GM18519 (cell line): ENCODE results near the gene HIPK2.

ENCODE experiments used
- ATAC-seq: cut with Tn5 transposase; IDR thresholded peaks from one replicate; pipeline ENCODE4 v1.9.1; 2021; ENCODE audit warnings: mild to moderate bottlenecking, moderate library complexity; ENCODE audit not compliant: unreplicated experiment, low FRiP score

The HIPK2 gene

GRCh38 chr7:139602143-139602722 lies 175.6 kb downstream of the HIPK2 start:
- ATAC-seq: no peak

GRCh38 chr7:139601176-139601575 lies 176.6 kb downstream of the HIPK2 start:
- ATAC-seq: no peak

- no peak for ATAC-seq
These were observed 177.5 kb downstream of the HIPK2 start for GRCh38 chr7:139600306-139600705.

GRCh38 chr7:139598642-139599041 lies 179.2 kb downstream of the HIPK2 start:
- ATAC-seq: no peak

- no peak for ATAC-seq
These were observed 180.8 kb downstream of the HIPK2 start for GRCh38 chr7:139597028-139597427.

- ATAC-seq: no peak
These were observed 181.2 kb downstream of the HIPK2 start for GRCh38 chr7:139596626-139597025.

GRCh38 chr7:139595806-139596205 lies 182.0 kb downstream of the HIPK2 start:
- no peak for ATAC-seq

GRCh38 chr7:139594911-139595476 lies 182.8 kb downstream of the HIPK2 start:
- no peak for ATAC-seq

GRCh38 chr7:139594090-139594489 lies 183.7 kb downstream of the HIPK2 start:
- no peak for ATAC-seq

- no peak for ATAC-seq
These were observed 184.9 kb downstream of the HIPK2 start for GRCh38 chr7:139592801-139593461.

GRCh38 chr7:139591550-139592195 lies 186.1 kb downstream of the HIPK2 start:
- no peak for ATAC-seq

- no peak for ATAC-seq
These were observed 188.3 kb downstream of the HIPK2 start for GRCh38 chr7:139589474-139589873.

GRCh38 chr7:139588632-139589031 lies 189.2 kb downstream of the HIPK2 start:
- no peak for ATAC-seq

GRCh38 chr7:139587535-139587934 lies 190.3 kb downstream of the HIPK2 start:
- no peak for ATAC-seq

- no peak for ATAC-seq
These were observed 191.5 kb downstream of the HIPK2 start for GRCh38 chr7:139586286-139586685.

- no peak for ATAC-seq
These were observed 192.8 kb downstream of the HIPK2 start for GRCh38 chr7:139585042-139585441.

GRCh38 chr7:139583826-139584553 lies 193.8 kb downstream of the HIPK2 start:
- no peak for ATAC-seq

- ATAC-seq: no peak
These were observed 195.1 kb downstream of the HIPK2 start for GRCh38 chr7:139582671-139583155.

- ATAC-seq: no peak
These were observed 195.6 kb downstream of the HIPK2 start for GRCh38 chr7:139582130-139582650.

GRCh38 chr7:139580435-139580834 lies 197.4 kb downstream of the HIPK2 start:
- ATAC-seq: no peak
